HG03095 (cell line): ENCODE measurements around the gene KLHL14.

Source experiments
- ATAC-seq: cut with Tn5 transposase; IDR thresholded peaks from one replicate; pipeline ENCODE4 v1.9.1; 2021; ENCODE audit warnings: moderate library complexity; ENCODE audit not compliant: unreplicated experiment

KLHL14 gene

GRCh38 chr18:32724071-32724749 lies 48.6 kb downstream of the KLHL14 start:
- no peak for ATAC-seq

DNA sequence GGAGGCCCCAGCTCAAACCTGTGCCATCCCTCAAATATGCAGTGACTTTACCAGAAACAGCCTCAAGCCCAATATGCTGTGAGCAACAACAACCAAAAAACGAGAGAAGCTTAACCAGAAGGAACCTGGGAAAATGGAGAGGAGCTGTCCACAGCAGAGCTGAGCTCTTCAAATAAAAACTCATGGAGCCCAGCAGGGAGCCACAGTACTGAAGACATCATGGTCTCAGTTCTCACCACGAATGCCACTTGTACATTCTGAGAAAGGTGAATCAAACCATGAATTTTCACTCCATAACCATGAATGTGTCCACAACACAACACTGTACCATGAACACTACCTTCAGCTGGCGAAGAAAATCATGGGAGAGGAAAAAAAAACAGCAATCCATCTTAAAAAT lies 50.5 kb downstream of the KLHL14 start:
- no peak for ATAC-seq

DNA sequence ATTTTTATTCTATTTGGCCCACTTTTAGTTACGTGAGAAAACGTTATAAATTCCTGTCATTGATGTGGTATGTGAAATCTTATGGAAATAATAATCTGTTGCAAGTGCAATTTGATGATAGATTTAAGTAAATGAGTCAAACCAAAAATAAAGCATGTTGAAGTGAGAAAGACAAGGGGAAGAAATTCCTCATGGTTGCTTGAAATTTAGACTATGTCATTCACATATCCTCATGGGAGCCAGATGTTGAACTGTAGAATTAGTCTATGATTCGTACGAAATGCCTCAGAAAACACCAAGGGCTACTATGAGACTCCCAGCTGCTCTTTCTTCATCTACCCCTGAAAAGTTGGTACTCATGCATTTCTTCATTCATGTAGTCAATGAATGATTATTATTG lies 55.7 kb downstream of the KLHL14 start:
- ATAC-seq, result no peak

DNA sequence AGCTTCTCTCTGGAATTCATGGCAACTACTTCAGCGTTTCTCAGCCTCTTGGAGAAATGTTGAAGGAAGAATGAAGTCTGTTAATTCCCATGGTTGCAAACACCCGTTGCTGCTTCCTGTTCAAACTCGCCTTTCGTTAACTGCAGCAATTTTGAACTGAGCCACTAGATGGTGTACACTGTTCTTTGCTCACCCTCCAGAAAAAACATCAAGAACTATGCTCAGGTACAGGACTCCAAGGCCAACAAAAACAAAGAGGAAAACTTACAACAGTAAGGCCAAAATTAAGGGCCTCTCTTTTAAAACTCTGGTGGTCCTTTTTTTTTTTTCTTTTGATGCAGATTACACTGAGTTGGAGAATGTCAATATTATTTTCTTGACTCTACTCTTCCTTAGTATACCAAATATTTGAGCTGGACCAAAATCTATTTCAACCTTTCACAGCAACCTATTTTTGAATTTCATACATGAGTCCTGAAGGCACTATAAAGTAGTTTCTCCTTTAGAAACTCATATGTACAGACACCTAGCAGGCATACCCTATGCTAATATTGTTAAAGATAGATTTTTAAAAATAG lies 58.2 kb downstream of the KLHL14 start:
- ATAC-seq, result peak; percentile 97

GRCh38 chr18:32712860-32713259 lies 60.0 kb downstream of the KLHL14 start:
- ATAC-seq, result no peak

DNA sequence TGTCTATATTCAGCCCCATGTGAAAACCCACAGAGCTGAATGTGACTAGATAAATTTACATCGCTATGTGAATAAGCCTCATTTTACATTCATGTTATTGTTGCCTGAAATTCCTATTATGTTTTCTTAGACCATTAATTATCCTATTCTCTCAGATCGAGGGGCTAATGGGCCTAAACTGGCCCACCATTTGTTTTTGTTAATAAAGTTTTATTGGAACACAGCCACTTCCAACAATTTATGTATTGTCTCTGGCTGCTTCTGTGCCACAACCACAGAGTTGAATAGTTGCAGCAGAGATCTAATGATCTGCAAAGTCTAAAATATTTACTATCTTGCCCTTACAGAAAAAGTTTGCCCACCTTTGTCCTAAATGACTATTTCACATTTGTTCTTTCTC lies 61.0 kb downstream of the KLHL14 start:
- ATAC-seq, result no peak

- no peak for ATAC-seq
Measured at GRCh38 chr18:32707586-32707985, 65.2 kb downstream of the KLHL14 start.

- ATAC-seq, result no peak
Measured at GRCh38 chr18:32707147-32707546, 65.7 kb downstream of the KLHL14 start.

DNA sequence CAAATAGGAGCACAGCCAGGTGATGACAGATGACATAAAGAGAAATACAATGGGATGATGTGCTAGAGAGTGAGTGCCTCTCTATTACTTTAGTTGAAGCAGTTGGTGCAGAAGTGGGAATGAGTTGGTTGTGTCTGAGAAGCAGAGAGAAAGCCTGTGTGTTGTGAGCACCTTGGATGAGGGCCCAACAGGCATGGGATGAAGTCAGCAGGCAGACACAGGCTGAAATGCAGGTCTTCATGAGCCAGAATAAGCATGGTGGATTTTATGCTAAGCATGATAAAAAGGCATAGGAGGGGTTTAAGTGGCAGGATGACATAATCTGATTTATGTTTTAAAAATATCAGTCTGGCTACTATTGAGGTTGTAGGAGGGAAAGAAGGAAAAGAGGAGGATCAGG lies 71.5 kb downstream of the KLHL14 start:
- ATAC-seq, result no peak

DNA sequence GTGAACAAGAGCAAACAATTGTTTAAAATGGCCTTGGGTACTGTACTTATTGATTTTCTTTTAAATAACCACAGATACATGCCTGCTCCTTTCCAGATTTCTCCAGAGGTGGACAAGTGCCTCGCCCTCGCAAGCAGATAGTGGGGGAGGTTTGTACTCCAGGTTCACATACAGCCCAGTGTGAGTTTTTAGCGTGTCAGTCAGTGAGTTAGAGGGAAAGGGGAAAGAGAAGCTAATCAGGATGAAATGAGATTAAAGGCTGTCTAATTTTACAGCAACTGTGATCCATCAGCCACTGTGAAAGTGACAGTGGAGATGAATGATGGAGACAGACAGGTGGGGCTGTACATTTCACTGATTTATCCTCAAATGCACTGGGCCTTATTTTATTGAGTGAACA lies 74.7 kb downstream of the KLHL14 start:
- ATAC-seq, result no peak

- no peak for ATAC-seq
Measured at GRCh38 chr18:32696376-32696775, 76.4 kb downstream of the KLHL14 start.

- ATAC-seq, result no peak
Measured at GRCh38 chr18:32695534-32695933, 77.3 kb downstream of the KLHL14 start.

DNA sequence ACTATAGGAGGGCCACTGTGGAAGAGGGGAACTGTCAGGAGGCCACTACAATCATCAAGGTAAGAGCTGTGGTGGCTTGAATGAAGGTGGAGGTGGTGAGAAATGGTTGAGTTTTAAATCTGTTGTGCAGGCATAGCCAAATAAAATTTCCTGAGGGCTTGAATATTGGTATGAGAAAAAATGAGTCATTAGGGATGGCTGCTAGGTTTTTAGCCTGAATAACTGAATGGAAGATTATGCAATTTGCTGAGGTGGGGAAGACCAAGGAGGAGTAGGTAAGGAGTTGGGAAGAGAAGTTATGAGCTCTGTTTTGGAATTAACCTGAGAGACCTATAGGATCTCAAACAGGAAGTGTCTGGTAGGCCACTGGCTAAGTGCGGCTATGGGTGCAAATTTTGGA lies 84.0 kb downstream of the KLHL14 start:
- no peak for ATAC-seq

- ATAC-seq, result no peak
Measured at GRCh38 chr18:32684940-32685339, 87.9 kb downstream of the KLHL14 start.

- no peak for ATAC-seq
Measured at GRCh38 chr18:32684096-32684495, 88.7 kb downstream of the KLHL14 start.

- ATAC-seq, result no peak
Measured at GRCh38 chr18:32683044-32683443, 89.8 kb downstream of the KLHL14 start.

DNA sequence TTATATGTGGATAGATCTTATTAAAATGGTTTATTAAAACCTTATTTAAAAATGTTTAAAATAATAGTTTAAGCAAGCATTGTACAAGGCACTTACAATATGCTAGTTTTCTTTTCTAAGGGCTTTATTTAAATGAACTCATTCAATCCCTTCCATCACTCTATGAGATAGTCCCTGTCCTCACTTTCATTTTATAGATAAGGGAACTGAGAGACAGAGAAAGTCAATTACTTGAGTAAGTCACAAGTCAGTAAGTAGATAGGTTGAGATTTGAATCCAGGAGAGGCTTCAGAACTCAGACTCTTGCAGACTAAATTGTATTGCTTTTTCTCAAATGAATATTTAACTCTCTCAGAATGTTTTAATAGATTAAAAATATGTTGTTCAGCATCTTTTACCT lies 95.2 kb downstream of the KLHL14 start:
- ATAC-seq, result no peak

DNA sequence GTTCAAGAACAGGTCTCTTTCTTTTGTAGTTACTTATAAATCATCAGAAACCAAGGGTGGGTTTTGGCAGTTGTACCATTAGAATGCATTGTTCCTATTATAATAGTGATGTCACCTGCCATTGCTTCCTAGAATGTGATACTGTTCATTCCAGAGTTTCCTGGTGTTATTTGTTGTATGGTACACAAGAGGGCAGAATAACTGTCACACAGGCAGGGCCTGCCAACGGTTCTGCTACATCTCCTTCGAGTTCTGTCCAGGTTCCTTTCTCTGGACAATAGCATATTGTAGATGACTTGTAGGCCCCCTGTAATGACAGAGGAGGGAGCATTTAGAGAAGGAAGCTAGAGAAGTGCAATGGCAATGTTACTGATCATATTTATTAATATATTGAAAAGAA lies 98.3 kb downstream of the KLHL14 start:
- ATAC-seq, result no peak

DNA sequence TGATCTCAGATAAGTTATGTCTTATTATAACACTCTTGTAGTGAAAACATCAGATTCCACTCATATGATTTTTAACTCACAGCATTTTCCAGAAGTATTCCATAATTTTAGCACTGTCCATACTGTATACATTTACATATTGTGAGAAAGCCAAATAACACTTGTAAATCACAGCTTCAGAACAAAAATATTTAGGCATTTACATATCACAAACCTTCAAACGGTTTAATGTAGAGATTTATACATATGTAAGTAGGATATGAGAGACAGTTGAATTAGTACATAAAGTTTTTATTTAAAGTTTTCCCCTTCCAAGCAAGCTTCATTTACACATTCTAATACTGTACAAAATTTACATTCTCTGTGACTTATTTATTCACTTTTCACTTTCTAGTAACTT lies 100.4 kb downstream of the KLHL14 start:
- no peak for ATAC-seq

- no peak for ATAC-seq
Measured at GRCh38 chr18:32670727-32671126, 102.1 kb downstream of the KLHL14 start.

DNA sequence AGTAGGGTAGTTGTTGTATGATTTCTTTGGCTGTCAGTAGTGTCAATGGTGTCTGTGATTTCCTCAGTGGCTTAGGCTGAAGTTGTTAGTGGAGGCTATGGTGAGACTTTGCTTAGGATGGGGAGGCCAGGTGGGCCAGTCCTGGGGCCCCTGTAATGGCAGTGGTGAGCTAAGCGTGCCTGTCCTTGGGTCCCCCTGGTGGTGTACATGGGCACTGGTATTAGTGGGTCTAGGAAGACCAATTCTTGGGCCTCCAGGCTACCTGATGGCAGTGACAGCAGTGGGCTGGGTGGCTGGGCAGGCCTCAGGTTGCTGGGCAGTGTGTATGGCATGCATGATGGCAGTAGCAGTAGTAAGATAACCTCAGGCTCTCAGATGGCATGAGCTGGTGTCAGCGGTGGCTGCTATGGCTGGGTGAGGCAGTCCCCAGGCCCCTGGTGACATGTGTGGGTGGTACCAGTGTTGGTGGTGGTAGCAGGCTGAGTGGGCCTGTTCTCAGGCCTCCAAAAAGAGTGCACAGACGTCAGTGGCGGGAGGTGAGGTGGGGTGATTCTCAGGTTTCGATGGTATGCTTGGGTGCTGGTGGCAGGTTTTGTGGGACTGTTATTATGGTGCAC lies 103.2 kb downstream of the KLHL14 start:
- ATAC-seq, result no peak

GRCh38 chr18:32668956-32669355 lies 103.9 kb downstream of the KLHL14 start:
- no peak for ATAC-seq
